ENCODE measurements around the gene TRPV6.

Gene TRPV6

GRCh38 chr7:142883571-142884285, 1.8 kb downstream of the TRPV6 start:
- DNase-seq (ENCODE audit: low spot score) = no peak

- no peak for DNase-seq (ENCODE audit: low spot score)
These were observed 2.4 kb downstream of the TRPV6 start for GRCh38 chr7:142883145-142883544.

- DNase-seq (ENCODE audit: low spot score) = no peak
These were observed 3.2 kb downstream of the TRPV6 start for GRCh38 chr7:142882338-142882678.

GRCh38 chr7:142881586-142882337, 3.8 kb downstream of the TRPV6 start:
- no peak for DNase-seq (ENCODE audit: low spot score)

- no peak for DNase-seq (ENCODE audit: low spot score)
These were observed 4.6 kb downstream of the TRPV6 start for GRCh38 chr7:142880876-142881505.

GRCh38 chr7:142879060-142879459, 6.5 kb downstream of the TRPV6 start:
- no peak for DNase-seq (ENCODE audit: low spot score)

- DNase-seq (ENCODE audit: low spot score) = no peak
These were observed 7.2 kb downstream of the TRPV6 start for GRCh38 chr7:142878315-142878714.

GRCh38 chr7:142876991-142877910, 8.3 kb downstream of the TRPV6 start:
- DNase-seq (ENCODE audit: low spot score) = no peak

GRCh38 chr7:142876236-142876960, 9.1 kb downstream of the TRPV6 start:
- DNase-seq (ENCODE audit: low spot score) = no peak

- DNase-seq (ENCODE audit: low spot score) = no peak
These were observed 10.1 kb downstream of the TRPV6 start for GRCh38 chr7:142875456-142875855.

GRCh38 chr7:142874837-142875236, 10.7 kb downstream of the TRPV6 start:
- DNase-seq (ENCODE audit: low spot score) = no peak

GRCh38 chr7:142874409-142874808, 11.1 kb downstream of the TRPV6 start:
- no peak for DNase-seq (ENCODE audit: low spot score)

GRCh38 chr7:142873871-142874270, 11.7 kb downstream of the TRPV6 start:
- no peak for DNase-seq (ENCODE audit: low spot score)

GRCh38 chr7:142873281-142873784, 12.2 kb downstream of the TRPV6 start:
- DNase-seq (ENCODE audit: low spot score) = no peak

- no peak for DNase-seq (ENCODE audit: low spot score)
These were observed 13.4 kb downstream of the TRPV6 start for GRCh38 chr7:142872106-142872675.

- no peak for DNase-seq (ENCODE audit: low spot score)
These were observed 14.1 kb downstream of the TRPV6 start for GRCh38 chr7:142871260-142872105.

- DNase-seq (ENCODE audit: low spot score) = no peak
These were observed 14.8 kb downstream of the TRPV6 start for GRCh38 chr7:142870566-142871259.

- no peak for DNase-seq (ENCODE audit: low spot score)
These were observed 15.4 kb downstream of the TRPV6 start for GRCh38 chr7:142870147-142870559.

GRCh38 chr7:142869434-142869833, 16.1 kb downstream of the TRPV6 start:
- DNase-seq (ENCODE audit: low spot score) = no peak
